CD4-positive, CD25-positive, alpha-beta regulatory T cell (primary cell): ENCODE results near the gene FKBP8. TPM values are rescaled to one million over a fixed set of nuclear protein-coding genes. Genes with fewer than 3 reads are reported as not detected.

ENCODE experiments used
- ATAC-seq, 2 donors: fragments of 150-1000 bp; cut with Tn5 transposase; one replicate each; pipeline ENCODE4 v1.10.0; 2021; ENCODE audit warnings: low read depth in 2 of 2, moderate number of reproducible peaks in 2 of 2, moderate library complexity in 1 of 2
- DNase-seq, 3 donors: peaks; one replicate each; pipeline versions ENCODE4 v3.0.0 to v3.0.0-alpha.2; 2012 to 2022; ENCODE audit warnings: mixed read lengths in 1 of 3
- H3K27ac ChIP-seq: one replicate; pipeline ENCODE4 v1.7.0; 2013; ENCODE audit warnings: mild to moderate bottlenecking, low read length; ENCODE audit not compliant: insufficient read depth, poor library complexity, severe bottlenecking
- H3K27me3 ChIP-seq: one replicate; pipeline ENCODE4 v1.7.0; 2013; ENCODE audit warnings: low read length; ENCODE audit not compliant: control insufficient read depth, insufficient read depth
- H3K36me3 ChIP-seq: one replicate; pipeline ENCODE4 v1.7.0; 2013; ENCODE audit warnings: mild to moderate bottlenecking, low read length, moderate library complexity; ENCODE audit not compliant: control insufficient read depth, insufficient read depth
- H3K4me1 ChIP-seq: 2 replicates; pipeline ENCODE4 v1.7.0; 2013; ENCODE audit warnings: mild to moderate bottlenecking, low read length; ENCODE audit not compliant: insufficient read depth, control insufficient read depth, poor library complexity, severe bottlenecking
- H3K4me3 ChIP-seq: one replicate; pipeline ENCODE4 v1.7.0; 2013; ENCODE audit warnings: low read depth, mild to moderate bottlenecking, low read length, moderate library complexity
- H3K9me3 ChIP-seq, 2 experiments: 1 replicate in 1 of 2; 2 replicates in 1 of 2; pipeline ENCODE4 v1.7.0; 2013; ENCODE audit warnings: low read length in 2 of 2, mild to moderate bottlenecking in 1 of 2, moderate library complexity in 1 of 2; ENCODE audit not compliant: control insufficient read depth in 2 of 2
- H3K27ac Mint-ChIP-seq, 3 donors: one replicate each; pipeline ENCODE4 v1.8.0; 2020 to 2022; ENCODE audit warnings: mild to moderate bottlenecking in 3 of 3, mixed read lengths in 3 of 3, moderate library complexity in 2 of 3
- H3K27me3 Mint-ChIP-seq: one replicate; pipeline ENCODE4 v1.8.0; 2022; ENCODE audit warnings: mild to moderate bottlenecking, mixed read lengths
- H3K36me3 Mint-ChIP-seq: one replicate; pipeline ENCODE4 v1.8.0; 2020; ENCODE audit warnings: mixed read lengths
- H3K4me1 Mint-ChIP-seq, 4 donors: one replicate each; pipeline ENCODE4 v1.8.0; 2020 to 2022; ENCODE audit warnings: mixed read lengths in 4 of 4, mild to moderate bottlenecking in 1 of 4
- H3K4me3 Mint-ChIP-seq, 4 donors: one replicate each; pipeline ENCODE4 v1.8.0; 2020 to 2022; ENCODE audit warnings: mild to moderate bottlenecking in 4 of 4, mixed read lengths in 4 of 4, moderate library complexity in 3 of 4
- H3K9me3 Mint-ChIP-seq, 7 donors: one replicate each; pipeline ENCODE4 v1.8.0; 2020 to 2022; ENCODE audit warnings: mixed read lengths in 7 of 7, mild to moderate bottlenecking in 3 of 7, moderate library complexity in 2 of 7
- polyA plus RNA-seq, 4 donors: library from polyadenylated mRNA; unstranded; fragments of 300-500 nt; fragmentation: Illumina TruSeq; gene quantifications; one replicate each; pipeline ENCODE4 v1.2.3, GENCODE V29; 2021
- total RNA-seq: library from RNA; stranded (reverse); gene quantifications from one replicate; pipeline ENCODE4 v1.2.3, GENCODE V29; 2022

Gene FKBP8
- total and polyA plus RNA-seq, 5 donors from 2014 or later = 106 to 186 (median 117) TPM

GRCh38 chr19:18491995-18492953 lies 51.1 kb downstream of the FKBP8 start:
- no peak overlapping the region for H3K27ac ChIP-seq
- ATAC-seq (no peak), DNase-seq (no peak)
- no peaks in the 10 kb centered on the region for H3K9me3 ChIP-seq
- Mint-ChIP-seq H3K4me1 (peaks cover 13 to 66% (median 38%) of the 10 kb centered on the region in 4 donors), H3K27ac (peak overlapping the region in 2 of 3 donors; percentile 67 to 72), H3K4me3 (no peak overlapping the region), H3K36me3 (peaks cover 3% of the 10 kb centered on the region), H3K9me3 (no peaks in the 10 kb centered on the region), H3K27me3 (peaks cover 4% of the 10 kb centered on the region)
- H3K4me3 ChIP-seq = no peak overlapping the region
- H3K4me1 ChIP-seq = peaks cover 49% of the 10 kb centered on the region
- no peaks in the 10 kb centered on the region for H3K36me3 ChIP-seq
- no peaks in the 10 kb centered on the region for H3K27me3 ChIP-seq

- no peak overlapping the region for H3K4me3 ChIP-seq
- H3K27me3 ChIP-seq = no peaks in the 10 kb centered on the region
- no peak overlapping the region for H3K27ac ChIP-seq
- no peaks in the 10 kb centered on the region for H3K9me3 ChIP-seq
- no peak for ATAC-seq
- H3K27me3 Mint-ChIP-seq = peaks cover 4% of the 10 kb centered on the region
- H3K27ac Mint-ChIP-seq = no peak overlapping the region
- H3K36me3 Mint-ChIP-seq = peaks cover 3% of the 10 kb centered on the region
- H3K9me3 Mint-ChIP-seq = no peaks in the 10 kb centered on the region
- H3K4me1 ChIP-seq = peaks cover 46% of the 10 kb centered on the region
- H3K36me3 ChIP-seq = no peaks in the 10 kb centered on the region
- peaks cover 0 to 60% (median 29%) of the 10 kb centered on the region in 4 donors for H3K4me1 Mint-ChIP-seq
- no peak overlapping the region for H3K4me3 Mint-ChIP-seq
- DNase-seq = no peak
Observed at GRCh38 chr19:18490728-18491127, 52.6 kb downstream of the FKBP8 start.

GRCh38 chr19:18489627-18490184 lies 53.7 kb downstream of the FKBP8 start:
- H3K4me3 Mint-ChIP-seq = no peak overlapping the region

GRCh38 chr19:18488838-18489626 lies 54.3 kb downstream of the FKBP8 start:
- H3K36me3 Mint-ChIP-seq = peaks cover 3% of the 10 kb centered on the region
- peaks cover 29% of the 10 kb centered on the region for H3K4me1 ChIP-seq
- H3K4me1 Mint-ChIP-seq = peaks cover 0 to 50% (median 26%) of the 10 kb centered on the region in 4 donors
- H3K36me3 ChIP-seq = no peaks in the 10 kb centered on the region
- H3K9me3 ChIP-seq = no peaks in the 10 kb centered on the region
- no peaks in the 10 kb centered on the region for H3K27me3 ChIP-seq
- DNase-seq (no peak), ATAC-seq (no peak)
- H3K4me3 Mint-ChIP-seq = no peak overlapping the region
- H3K4me3 ChIP-seq = no peak overlapping the region
- no peak overlapping the region for H3K27ac ChIP-seq
- H3K27ac Mint-ChIP-seq = no peak overlapping the region
- no peaks in the 10 kb centered on the region for H3K9me3 Mint-ChIP-seq
- peaks cover 4% of the 10 kb centered on the region for H3K27me3 Mint-ChIP-seq

More at GRCh38 chr19:18489627-18490184, 53.7 kb downstream of the FKBP8 start:
- H3K27me3 ChIP-seq = no peaks in the 10 kb centered on the region
- peaks cover 35% of the 10 kb centered on the region for H3K4me1 ChIP-seq
- Mint-ChIP-seq H3K36me3 (peaks cover 3% of the 10 kb centered on the region), H3K27ac (no peak overlapping the region), H3K9me3 (no peaks in the 10 kb centered on the region), H3K27me3 (peaks cover 4% of the 10 kb centered on the region), H3K4me1 (peaks cover 0 to 55% (median 29%) of the 10 kb centered on the region in 4 donors)
- ATAC-seq (no peak), DNase-seq (no peak)
- H3K4me3 ChIP-seq = no peak overlapping the region
- H3K9me3 ChIP-seq = no peaks in the 10 kb centered on the region
- no peak overlapping the region for H3K27ac ChIP-seq
- H3K36me3 ChIP-seq = no peaks in the 10 kb centered on the region

GRCh38 chr19:18488403-18488723 lies 55.0 kb downstream of the FKBP8 start:
- Mint-ChIP-seq H3K36me3 (no peaks in the 10 kb centered on the region), H3K9me3 (no peaks in the 10 kb centered on the region), H3K4me1 (peaks cover 0 to 52% (median 23%) of the 10 kb centered on the region in 4 donors), H3K27me3 (no peaks in the 10 kb centered on the region), H3K27ac (peak overlapping the region in 1 of 3 donors; percentile 28), H3K4me3 (no peak overlapping the region)
- Histone ChIP-seq H3K27ac (no peak overlapping the region), H3K4me3 (no peak overlapping the region), H3K4me1 (peaks cover 25% of the 10 kb centered on the region), H3K9me3 (no peaks in the 10 kb centered on the region), H3K27me3 (no peaks in the 10 kb centered on the region), H3K36me3 (no peaks in the 10 kb centered on the region)
- DNase-seq = no peak
- no peak for ATAC-seq

GRCh38 chr19:18487576-18488402 lies 55.6 kb downstream of the FKBP8 start:
- no peaks in the 10 kb centered on the region for H3K27me3 Mint-ChIP-seq
- Histone ChIP-seq H3K27me3 (no peaks in the 10 kb centered on the region), H3K4me1 (peaks cover 22% of the 10 kb centered on the region), H3K9me3 (no peaks in the 10 kb centered on the region), H3K4me3 (no peak overlapping the region), H3K36me3 (no peaks in the 10 kb centered on the region), H3K27ac (no peak overlapping the region)
- H3K4me3 Mint-ChIP-seq = no peak overlapping the region
- H3K27ac Mint-ChIP-seq = peak overlapping the region in 2 of 3 donors; percentile 6 to 28
- ATAC-seq (no peak), DNase-seq (no peak)
- H3K9me3 Mint-ChIP-seq = no peaks in the 10 kb centered on the region
- H3K36me3 Mint-ChIP-seq = no peaks in the 10 kb centered on the region
- H3K4me1 Mint-ChIP-seq = peaks cover 0 to 55% (median 25%) of the 10 kb centered on the region in 4 donors

- H3K27me3 Mint-ChIP-seq = no peaks in the 10 kb centered on the region
- H3K27me3 ChIP-seq = no peaks in the 10 kb centered on the region
- H3K4me1 ChIP-seq = peaks cover 18% of the 10 kb centered on the region
- H3K36me3 Mint-ChIP-seq = no peaks in the 10 kb centered on the region
- peak overlapping the region; percentile 69 to 96 (median 80) for H3K27ac Mint-ChIP-seq
- ATAC-seq = no peak
- H3K9me3 ChIP-seq = no peaks in the 10 kb centered on the region
- no peaks in the 10 kb centered on the region for H3K9me3 Mint-ChIP-seq
- H3K4me1 Mint-ChIP-seq = peaks cover 0 to 53% (median 27%) of the 10 kb centered on the region in 4 donors
- H3K36me3 ChIP-seq = no peaks in the 10 kb centered on the region
- H3K4me3 ChIP-seq = no peak overlapping the region
- no peak for DNase-seq
- peak overlapping the region in 1 of 4 donors; percentile 62 for H3K4me3 Mint-ChIP-seq
- no peak overlapping the region for H3K27ac ChIP-seq
Observed at GRCh38 chr19:18486746-18487145, 56.6 kb downstream of the FKBP8 start.
